ENCODE data around the gene NSUN7. TPM values are rescaled to one million over a fixed set of nuclear protein-coding genes. Genes with fewer than 3 reads are reported as not detected.
"Not testable (repeated sequence)": the region's sequence is repeated elsewhere in the genome, so short reads cannot be mapped to it uniquely, and the experiment has no call there.

The NSUN7 gene, protein sequence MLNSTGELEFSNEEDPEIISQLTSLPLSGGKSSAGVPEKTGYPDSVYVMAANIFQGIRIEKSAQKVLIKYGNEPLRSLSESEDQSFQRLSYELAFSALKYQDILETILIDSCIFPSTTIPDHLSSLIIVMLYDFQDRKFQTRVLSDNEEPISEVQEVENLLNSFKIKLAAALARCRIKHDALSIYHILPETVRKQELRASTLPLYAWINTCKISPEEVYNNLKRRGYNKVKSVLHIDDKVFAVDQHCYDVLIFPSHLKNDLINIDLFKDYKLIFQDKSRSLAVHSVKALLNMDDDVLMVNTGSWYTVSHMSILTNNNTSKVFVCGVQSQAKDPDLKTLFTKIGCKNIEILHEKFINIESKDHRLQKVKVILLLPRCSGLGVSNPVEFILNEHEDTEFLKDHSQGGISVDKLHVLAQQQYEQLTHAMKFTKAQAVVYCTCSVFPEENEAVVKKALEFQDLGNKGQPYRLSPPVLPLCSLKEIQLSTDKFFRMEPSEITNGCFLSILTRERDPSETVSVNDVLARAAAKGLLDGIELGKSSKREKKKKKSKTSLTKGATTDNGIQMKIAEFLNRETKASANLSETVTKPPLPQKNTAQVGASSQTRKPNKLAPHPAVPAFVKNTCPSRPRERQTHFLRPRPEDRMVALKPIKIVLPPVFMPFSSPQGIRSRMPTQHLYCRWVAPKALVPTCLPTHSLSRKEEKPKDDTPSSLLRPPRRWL
- 1.1 TPM for polyA plus RNA-seq

DNA sequence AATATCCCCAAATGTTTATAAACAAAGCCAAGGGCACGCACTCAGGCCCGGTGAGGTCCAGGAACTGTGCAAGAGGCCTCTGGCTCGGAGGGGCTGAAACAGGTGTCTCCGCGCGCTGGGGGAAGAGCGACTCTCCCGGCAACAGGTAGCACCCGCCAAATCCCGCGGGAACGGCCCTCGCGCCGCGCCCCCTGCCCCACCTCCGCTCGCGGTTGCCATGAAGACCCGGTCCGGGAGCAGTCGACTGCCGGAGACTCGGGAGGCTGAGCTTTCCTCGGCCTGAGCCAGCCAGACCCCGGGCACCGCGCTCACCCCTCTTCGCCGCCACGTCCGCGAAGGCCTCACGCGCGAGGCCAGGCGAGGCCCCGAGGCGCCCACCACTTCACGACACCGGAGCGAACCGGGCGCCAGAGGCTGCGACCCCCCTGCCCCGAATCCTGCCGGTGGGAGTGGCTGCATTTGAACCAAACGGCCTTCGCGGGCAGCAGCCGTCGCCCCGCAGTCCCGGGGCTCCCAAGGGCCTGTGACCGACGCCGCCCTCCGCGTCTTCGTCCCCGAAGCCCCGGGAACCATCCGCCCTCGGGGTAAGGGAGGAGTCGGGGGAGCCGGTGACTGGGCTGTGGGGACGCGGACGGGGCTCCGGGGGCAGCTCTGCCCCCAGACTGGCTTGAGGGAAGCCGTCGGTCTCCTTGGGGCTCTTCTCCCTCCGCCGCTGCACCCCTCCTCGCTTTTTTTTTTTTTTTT, at the start of gene NSUN7:
NSUN7 (plus strand) TSS at position 239 of the 744 bp plus-strand sequence. CDS start 739 bp downstream, outside the sequence.
- H3K36me3 Mint-ChIP-seq: peaks cover 2% of the 10 kb centered on the region
- H3K4me3 Mint-ChIP-seq: peak within 1 kb of the TSS; percentile 76 to 92 (median 83)
- peak within 1 kb of the TSS in 1 of 3 donors; percentile 69 for H3K27ac Mint-ChIP-seq
- H3K9me3 Mint-ChIP-seq: peaks cover 0 to 2% (median 2%) of the 10 kb centered on the region in 3 donors
- peaks cover 14% of the 10 kb centered on the region for H3K27me3 Mint-ChIP-seq
- H3K4me1 Mint-ChIP-seq: peaks cover 2 to 5% (median 5%) of the 10 kb centered on the region in 3 donors

DNA sequence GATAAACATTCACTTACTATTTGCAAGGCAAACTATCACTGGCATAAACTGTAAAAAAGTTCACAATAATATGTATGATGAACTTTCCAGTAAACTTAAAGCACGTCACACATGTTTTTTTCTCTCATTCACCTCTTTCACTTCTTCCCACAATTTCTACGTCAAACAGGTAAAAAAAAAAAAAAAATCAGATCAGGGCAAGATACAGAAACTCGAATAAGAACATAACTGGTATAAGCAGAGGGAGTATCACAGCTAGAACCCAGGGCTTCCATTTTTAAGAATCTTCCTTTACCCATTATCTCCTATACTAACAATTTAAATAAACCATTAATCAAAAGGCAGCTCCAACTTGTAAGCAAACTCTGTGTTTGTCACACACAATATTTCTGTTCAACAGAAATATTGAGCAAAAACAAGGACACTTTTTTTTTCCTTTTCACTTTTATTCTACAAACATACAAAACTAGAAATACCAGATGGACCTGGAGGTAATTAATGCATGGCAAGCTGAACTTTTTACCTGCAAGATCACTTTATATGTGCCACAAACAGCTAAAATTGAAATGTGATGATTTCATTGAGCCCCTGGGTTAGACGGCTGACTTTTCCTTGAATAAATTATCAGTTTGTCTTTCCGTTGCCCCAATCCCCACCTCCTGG, 47.5 kb upstream of the NSUN7 start:
- H3K4me1 Mint-ChIP-seq: peaks cover 0 to 4% (median 1%) of the 10 kb centered on the region in 3 donors
- peaks cover 2% of the 10 kb centered on the region for H3K27me3 Mint-ChIP-seq
- H3K4me3 Mint-ChIP-seq: no peak overlapping the region
- H3K27ac Mint-ChIP-seq: peak overlapping the region in 1 of 3 donors; percentile 35
- H3K9me3 Mint-ChIP-seq: peaks cover 0 to 1% (median 0%) of the 10 kb centered on the region in 3 donors
- no peaks in the 10 kb centered on the region for H3K36me3 Mint-ChIP-seq

DNA sequence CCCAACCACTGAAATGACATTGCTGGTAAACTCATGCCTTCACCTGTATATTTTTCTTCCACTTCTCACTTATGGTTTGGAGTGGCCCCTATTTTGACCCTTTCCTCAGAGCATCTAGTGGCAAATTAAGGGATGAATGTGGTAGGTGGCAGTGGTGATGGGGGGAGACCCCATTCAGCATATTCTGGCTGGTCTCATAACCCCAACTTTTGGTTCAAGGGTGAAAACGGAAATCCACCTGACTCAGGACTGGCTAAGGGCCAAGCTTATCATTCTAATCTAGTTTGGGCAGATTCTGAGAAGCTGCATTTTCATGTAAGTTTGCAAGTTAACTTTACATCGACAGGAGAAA, 47.0 kb upstream of the NSUN7 start:
- Mint-ChIP-seq H3K4me1 (peaks cover 0 to 4% (median 1%) of the 10 kb centered on the region in 3 donors), H3K27ac (no peak overlapping the region), H3K27me3 (peaks cover 2% of the 10 kb centered on the region), H3K36me3 (no peaks in the 10 kb centered on the region), H3K9me3 (peaks cover 0 to 1% (median 0%) of the 10 kb centered on the region in 3 donors), H3K4me3 (no peak overlapping the region)

DNA sequence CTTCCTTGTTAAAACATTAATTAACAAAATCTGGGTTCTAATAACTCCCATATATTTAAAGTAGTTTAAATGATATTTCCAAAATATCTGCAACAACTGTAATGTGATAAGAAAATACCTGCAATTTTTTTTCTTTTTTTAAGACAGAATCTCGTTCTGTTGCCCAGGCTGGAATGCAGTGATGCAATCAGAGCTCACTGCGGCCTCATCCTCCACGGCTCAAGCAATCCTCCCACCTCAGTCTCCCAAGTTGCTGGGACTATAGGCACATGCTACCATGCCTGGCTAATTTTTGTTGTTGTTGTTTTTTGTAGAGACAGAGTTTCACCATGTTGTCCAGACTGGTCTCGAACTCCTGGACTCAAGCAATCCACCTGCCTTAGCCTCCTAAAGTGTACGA, 45.7 kb upstream of the NSUN7 start:
- no peak overlapping the region for H3K27ac Mint-ChIP-seq
- H3K36me3 Mint-ChIP-seq: no peaks in the 10 kb centered on the region
- peaks cover 2% of the 10 kb centered on the region for H3K27me3 Mint-ChIP-seq
- H3K9me3 Mint-ChIP-seq: peaks cover 0 to 1% (median 0%) of the 10 kb centered on the region in 3 donors
- no peak overlapping the region for H3K4me3 Mint-ChIP-seq
- peaks cover 0 to 4% (median 1%) of the 10 kb centered on the region in 3 donors for H3K4me1 Mint-ChIP-seq

DNA sequence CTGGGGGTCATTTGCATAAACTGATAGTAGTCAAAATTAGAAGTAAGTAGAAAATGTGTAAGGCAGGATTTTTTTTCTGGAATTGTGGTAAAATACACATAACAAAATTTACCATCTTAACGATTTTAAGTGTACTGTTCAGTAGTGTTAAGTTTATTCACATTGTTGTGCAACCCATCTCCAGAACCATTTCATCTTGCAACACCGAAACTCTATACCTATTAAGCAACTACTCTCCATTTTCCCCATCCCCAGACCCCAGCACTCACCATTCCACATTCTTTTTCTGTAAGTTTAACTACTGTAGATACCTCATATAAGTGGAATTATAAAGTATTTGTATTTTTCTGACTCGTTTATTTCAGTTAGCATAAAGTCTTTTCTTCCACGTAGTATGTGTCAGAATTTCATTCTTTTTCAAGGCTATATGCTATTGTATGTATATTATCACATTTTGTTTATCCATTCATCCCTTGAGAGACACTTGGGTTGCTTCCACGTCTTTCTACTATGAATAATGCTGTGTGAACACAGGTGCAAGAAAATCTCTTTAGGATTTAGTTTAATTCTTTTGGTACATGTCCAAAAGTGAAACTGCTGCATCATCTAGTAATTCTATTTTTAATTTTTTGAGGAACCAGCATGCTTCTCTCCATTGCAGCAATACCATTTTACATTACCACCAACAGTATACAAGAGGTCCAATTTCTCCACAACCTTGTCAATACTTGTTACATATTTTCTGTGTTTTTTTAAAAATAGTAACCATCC, 39.1 kb upstream of the NSUN7 start:
- Mint-ChIP-seq H3K4me3 (no peak overlapping the region), H3K36me3 (no peaks in the 10 kb centered on the region), H3K9me3 (no peaks in the 10 kb centered on the region), H3K27ac (peak overlapping the region in 1 of 3 donors; percentile 6), H3K4me1 (peaks cover 0 to 5% (median 2%) of the 10 kb centered on the region in 3 donors), H3K27me3 (peaks cover 11% of the 10 kb centered on the region)

DNA sequence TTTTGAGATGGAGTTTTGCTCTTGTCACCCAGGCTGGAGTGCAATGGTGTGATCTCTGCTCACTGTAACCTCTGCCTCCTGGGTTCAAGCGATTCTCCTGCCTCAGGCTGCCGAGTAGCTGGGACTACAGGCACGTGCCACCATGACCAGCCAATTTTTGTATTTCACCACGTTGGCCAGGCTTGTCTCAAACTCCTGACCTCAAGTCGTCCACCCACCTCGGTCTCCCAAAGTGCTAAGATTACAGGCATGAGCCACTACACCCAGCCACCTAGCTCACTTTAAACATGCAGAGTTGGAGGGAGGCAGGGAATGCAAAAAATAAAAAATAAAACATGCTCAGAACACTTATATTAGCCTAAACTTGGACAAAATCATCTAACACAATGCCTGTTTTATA, 36.8 kb upstream of the NSUN7 start:
- H3K36me3 Mint-ChIP-seq, H3K9me3 Mint-ChIP-seq, H3K4me3 Mint-ChIP-seq, H3K27ac Mint-ChIP-seq, H3K4me1 Mint-ChIP-seq: not testable (repeated sequence)
- peaks cover 11% of the 10 kb centered on the region for H3K27me3 Mint-ChIP-seq

DNA sequence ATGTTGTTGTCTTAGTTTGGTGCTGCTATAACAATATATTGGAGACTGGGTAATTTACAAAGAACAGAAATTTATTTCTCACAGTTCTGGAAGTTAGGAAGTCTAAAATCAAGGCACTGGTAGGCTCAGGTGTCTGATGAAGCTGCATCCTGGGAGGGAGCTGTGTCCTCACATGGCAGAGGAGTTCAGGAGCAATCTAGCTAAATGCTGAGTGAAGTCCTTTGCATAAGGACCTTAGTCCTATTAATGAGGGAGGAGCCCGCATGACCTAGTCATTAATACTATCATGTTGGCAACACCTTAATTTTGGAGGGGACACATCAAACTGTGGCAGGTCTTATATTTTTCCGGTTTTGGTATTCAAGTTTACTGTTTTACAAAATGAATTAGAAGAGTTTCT, 36.0 kb upstream of the NSUN7 start:
- H3K27me3 Mint-ChIP-seq: peaks cover 11% of the 10 kb centered on the region
- no peak overlapping the region for H3K4me3 Mint-ChIP-seq
- H3K9me3 Mint-ChIP-seq: no peaks in the 10 kb centered on the region
- H3K27ac Mint-ChIP-seq: no peak overlapping the region
- no peaks in the 10 kb centered on the region for H3K36me3 Mint-ChIP-seq
- H3K4me1 Mint-ChIP-seq: peaks cover 0 to 5% (median 3%) of the 10 kb centered on the region in 3 donors

DNA sequence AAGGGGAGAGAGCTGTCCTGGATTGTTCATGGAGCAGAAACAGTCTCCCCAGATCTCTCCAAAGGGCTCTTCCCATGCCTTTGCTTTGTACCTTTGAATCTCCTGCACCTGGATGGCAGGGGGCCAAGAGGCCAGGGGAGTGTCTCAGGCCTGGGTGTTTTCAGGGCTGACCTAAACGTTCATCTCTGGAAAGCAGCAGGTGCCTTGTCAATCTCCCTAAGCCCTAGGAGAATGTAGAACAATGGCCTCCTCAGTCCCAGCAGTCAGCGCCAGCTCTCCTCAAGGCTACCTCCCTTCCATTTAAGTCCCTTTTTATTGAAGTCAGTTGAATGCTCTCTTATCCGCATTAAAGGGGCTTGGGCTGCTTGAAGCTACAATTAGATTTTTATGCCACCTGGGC, 31.2 kb upstream of the NSUN7 start:
- H3K27ac Mint-ChIP-seq: no peak overlapping the region
- H3K4me1 Mint-ChIP-seq: peaks cover 0 to 7% (median 0%) of the 10 kb centered on the region in 3 donors
- no peaks in the 10 kb centered on the region for H3K9me3 Mint-ChIP-seq
- no peak overlapping the region for H3K4me3 Mint-ChIP-seq
- H3K36me3 Mint-ChIP-seq: no peaks in the 10 kb centered on the region
- H3K27me3 Mint-ChIP-seq: peaks cover 2% of the 10 kb centered on the region

DNA sequence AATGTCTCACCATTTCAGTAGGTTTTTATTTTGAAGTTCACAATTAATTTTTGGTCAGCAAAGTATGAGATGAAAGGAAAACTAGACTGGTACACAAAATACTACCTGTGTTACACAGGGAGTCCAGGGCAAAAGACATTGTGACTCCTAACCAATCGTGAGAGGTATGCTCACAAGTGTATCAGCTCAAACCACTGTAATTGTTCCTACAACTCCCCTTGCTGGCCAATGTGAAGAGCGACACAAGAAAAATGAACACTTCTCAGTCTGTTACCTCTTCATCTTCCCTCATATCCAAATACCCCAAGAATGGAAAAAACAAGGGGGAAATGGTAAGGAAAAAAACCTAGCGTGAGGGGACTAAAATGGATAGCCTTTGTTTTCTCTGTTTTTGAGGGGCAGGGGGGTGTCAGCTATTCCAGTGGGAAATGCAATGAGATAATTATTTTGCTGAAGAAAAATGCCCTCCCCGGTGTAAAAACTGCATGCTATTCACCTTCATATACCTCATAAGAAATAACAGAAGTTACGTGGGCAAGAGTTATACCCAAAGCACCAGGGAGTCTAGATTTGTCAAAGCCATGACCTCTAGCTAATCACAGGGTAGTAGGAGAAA, 30.6 kb upstream of the NSUN7 start:
- H3K9me3 Mint-ChIP-seq: no peaks in the 10 kb centered on the region
- H3K27me3 Mint-ChIP-seq: peaks cover 1% of the 10 kb centered on the region
- H3K27ac Mint-ChIP-seq: no peak overlapping the region
- H3K36me3 Mint-ChIP-seq: no peaks in the 10 kb centered on the region
- H3K4me1 Mint-ChIP-seq: peaks cover 0 to 11% (median 2%) of the 10 kb centered on the region in 3 donors
- H3K4me3 Mint-ChIP-seq: no peak overlapping the region

DNA sequence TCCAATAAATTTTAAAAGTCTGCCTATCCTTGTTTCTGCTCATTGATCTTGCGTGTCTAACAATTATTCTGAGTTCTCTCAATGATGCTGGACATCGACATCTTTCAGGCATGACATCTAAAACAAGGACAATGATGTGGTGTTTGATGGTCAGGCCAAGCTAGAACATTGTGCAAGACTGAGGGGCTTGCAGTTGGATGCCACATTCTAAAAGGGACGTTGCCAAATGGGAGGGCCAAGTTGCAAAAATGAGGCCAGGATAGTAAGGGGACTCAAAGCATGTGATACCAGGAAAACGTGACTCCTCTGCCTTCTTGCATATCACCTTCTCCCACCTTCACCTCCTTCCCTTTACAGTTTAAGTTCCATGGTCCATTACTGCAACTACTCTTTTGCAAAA, 29.4 kb upstream of the NSUN7 start:
- Mint-ChIP-seq H3K9me3 (no peaks in the 10 kb centered on the region), H3K36me3 (no peaks in the 10 kb centered on the region), H3K27ac (peak overlapping the region in 1 of 3 donors; percentile 41), H3K27me3 (no peaks in the 10 kb centered on the region), H3K4me3 (no peak overlapping the region), H3K4me1 (peaks cover 0 to 11% (median 2%) of the 10 kb centered on the region in 3 donors)

DNA sequence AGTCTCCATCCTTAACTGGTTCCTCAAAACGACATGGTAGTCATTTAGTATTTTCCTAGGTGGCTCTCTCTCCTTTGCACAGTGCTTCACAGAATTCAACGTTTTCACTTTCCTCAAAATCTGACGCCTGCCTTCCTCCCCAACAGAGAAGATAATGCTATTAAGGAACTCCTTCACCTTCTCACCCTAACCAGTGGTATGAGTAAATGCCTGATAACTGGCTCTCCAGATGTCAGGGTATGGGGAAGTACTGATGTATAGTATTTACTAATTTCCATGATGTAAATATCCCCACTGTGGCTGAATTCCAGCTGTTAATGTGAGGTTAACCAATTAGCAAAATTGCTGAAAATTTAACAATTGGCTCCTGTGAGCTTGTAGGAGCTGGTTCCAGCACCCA, 28.8 kb upstream of the NSUN7 start:
- no peaks in the 10 kb centered on the region for H3K27me3 Mint-ChIP-seq
- H3K36me3 Mint-ChIP-seq: no peaks in the 10 kb centered on the region
- no peak overlapping the region for H3K4me3 Mint-ChIP-seq
- no peak overlapping the region for H3K27ac Mint-ChIP-seq
- H3K9me3 Mint-ChIP-seq: no peaks in the 10 kb centered on the region
- H3K4me1 Mint-ChIP-seq: peaks cover 0 to 11% (median 2%) of the 10 kb centered on the region in 3 donors

DNA sequence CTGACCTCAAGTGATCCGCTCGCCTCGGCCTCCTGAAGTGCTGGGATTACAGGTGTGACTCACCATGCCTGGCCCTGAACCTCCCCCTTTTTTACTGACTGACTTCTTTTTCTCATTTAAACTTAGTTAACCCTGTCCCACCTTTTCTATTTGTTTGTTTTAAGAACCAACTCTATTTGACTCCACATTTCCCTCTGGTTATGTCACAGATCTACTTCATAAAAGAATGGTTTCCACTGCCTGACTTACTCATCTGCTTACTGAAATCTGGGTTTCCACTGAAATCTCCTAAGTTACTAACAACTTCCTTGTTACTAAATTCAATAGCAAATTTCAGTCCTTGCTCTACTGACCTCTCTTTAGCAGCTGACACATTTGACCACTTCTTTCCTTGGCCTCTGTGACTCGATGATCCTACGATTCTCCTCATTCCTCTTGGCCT, 28.0 kb upstream of the NSUN7 start:
- H3K9me3 Mint-ChIP-seq: no peaks in the 10 kb centered on the region
- H3K4me1 Mint-ChIP-seq: peaks cover 0 to 11% (median 2%) of the 10 kb centered on the region in 3 donors
- no peaks in the 10 kb centered on the region for H3K36me3 Mint-ChIP-seq
- H3K27me3 Mint-ChIP-seq: peaks cover 2% of the 10 kb centered on the region
- H3K4me3 Mint-ChIP-seq: no peak overlapping the region
- no peak overlapping the region for H3K27ac Mint-ChIP-seq

DNA sequence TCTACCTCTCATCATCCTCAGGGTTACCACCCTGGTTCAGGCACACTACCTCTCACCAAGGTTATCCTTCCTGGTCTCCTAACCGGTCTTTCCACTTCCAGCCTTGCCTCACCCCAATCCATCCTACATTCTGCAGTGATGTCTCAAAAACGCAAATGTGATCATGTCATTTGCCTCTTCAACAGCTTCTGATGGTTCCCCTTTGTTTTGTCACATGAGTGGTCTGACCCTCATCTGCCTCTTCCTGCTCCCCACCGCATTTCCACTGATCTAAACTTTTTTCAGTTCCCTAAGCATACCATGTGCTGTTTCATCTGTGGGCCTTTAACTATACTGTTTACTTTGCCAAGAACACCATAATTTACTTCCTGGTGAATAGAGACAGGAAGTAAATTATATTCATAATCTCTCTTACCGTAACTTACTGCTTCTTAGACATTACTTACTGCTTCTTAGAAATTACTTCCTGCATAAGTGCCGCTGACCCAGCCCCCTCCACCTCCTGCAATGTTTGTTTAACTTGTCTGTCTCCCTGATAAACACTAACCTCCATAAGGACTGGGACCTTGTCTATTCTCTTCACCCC, 27.1 kb upstream of the NSUN7 start:
- Mint-ChIP-seq H3K4me1 (peaks cover 0 to 11% (median 2%) of the 10 kb centered on the region in 3 donors), H3K27me3 (peaks cover 2% of the 10 kb centered on the region), H3K9me3 (no peaks in the 10 kb centered on the region), H3K36me3 (no peaks in the 10 kb centered on the region), H3K27ac (no peak overlapping the region), H3K4me3 (no peak overlapping the region)
